ENCODE measurements around the gene UCKL1. TPM values are rescaled to one million over a fixed set of nuclear protein-coding genes. Genes with fewer than 3 reads are reported as not detected.

UCKL1 gene
- total RNA-seq, 1 experiment from 2014 or later: 63.2 TPM

- no peak for DNase-seq (ENCODE audit: low spot score)
Observed at GRCh38 chr20:63959699-63960075, 3.5 kb upstream of the UCKL1 start.

DNA sequence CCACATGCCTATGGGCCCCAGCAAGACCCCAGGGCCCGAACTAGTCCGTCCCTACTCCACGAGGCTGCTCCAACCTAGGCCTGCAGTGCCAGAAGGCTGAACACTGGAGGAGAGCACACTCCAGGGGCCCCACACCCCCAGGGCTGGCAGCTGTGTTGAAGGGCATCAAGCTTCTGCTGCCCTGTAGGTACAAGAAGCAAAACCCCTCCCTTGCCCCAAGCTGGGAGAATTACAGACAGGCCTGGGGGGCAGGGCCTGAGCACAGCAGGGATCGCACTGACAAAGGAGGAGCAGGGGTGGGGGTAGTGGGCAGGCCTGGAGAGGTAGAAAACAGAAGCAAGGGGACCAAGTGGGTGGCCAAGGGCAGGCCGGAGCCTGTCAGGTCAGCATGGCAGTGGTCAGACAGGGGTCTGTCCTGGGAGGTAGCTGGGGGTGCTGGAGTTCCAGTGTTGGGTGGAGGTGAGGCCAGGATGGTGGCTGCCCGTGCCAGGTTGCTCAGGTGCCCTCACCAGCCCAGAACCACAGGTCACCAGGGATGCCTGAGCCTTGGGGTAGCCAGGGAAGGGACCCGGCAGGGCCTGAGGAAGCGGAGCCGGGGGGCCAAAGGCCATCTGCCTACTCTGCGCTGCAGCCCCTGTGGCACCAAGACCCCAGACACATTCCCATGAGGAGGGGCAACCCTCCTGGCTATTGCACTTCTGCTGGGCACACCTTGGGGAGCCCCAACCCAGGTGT is 2.9 kb upstream of the UCKL1 start:
- no peak for DNase-seq (ENCODE audit: low spot score)

DNA sequence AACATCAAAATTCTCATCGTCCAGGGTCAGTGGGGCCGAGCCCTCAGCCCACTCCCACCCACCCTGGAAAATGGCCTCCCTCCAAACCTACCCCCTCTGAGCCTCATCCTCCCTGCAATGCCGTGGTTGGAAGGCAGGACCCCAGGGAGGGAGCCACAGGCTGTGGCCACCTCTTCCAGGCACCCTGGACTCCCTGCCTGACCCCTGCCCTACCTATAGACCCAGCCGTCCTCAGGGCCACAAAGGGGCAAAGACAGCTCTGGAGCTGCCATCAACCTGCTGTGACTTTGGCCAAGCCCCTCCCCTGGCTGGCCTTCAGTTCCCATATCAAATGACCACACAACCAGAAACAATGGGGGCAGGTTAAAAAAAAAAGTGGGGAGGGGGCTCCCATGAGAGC is 2.3 kb upstream of the UCKL1 start:
- no peak for DNase-seq (ENCODE audit: low spot score)

DNA sequence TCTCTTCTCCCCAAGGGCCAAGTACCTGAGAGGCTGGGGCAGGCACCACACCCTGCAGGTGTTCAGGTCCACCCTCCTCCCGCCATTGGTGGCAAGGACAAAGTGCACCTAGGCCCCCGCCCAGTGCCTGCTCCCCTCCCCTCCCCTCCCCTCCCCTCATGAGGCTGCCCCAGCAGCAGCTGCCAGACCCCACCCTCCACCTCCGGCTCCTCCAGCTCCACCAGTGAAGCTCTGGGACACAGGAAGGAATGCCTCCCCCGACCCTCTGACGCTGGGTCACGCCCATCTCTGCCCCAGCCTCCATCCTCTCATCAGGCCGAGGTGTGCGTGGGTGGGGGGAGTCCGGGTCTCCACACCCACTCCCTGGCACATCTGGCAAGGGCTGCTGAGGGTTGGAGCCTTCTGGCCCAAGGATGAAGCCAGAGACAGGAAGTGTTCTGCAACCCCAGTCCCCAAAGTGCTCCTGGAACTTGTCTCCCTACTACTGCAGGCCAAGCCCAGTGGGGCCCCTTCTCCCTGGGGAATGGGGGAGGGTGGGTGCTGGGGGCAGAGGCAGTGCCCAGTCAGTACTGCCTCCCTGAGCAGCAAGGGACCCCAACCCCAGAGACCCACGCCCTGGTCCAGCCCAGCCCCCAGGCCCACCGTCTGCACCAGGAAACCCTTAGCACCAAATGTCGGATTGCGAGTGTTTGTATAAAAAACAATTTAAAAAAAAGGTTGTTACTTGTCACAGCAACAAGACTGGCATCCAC is 1.6 kb upstream of the UCKL1 start:
- no peak for DNase-seq (ENCODE audit: low spot score)

DNA sequence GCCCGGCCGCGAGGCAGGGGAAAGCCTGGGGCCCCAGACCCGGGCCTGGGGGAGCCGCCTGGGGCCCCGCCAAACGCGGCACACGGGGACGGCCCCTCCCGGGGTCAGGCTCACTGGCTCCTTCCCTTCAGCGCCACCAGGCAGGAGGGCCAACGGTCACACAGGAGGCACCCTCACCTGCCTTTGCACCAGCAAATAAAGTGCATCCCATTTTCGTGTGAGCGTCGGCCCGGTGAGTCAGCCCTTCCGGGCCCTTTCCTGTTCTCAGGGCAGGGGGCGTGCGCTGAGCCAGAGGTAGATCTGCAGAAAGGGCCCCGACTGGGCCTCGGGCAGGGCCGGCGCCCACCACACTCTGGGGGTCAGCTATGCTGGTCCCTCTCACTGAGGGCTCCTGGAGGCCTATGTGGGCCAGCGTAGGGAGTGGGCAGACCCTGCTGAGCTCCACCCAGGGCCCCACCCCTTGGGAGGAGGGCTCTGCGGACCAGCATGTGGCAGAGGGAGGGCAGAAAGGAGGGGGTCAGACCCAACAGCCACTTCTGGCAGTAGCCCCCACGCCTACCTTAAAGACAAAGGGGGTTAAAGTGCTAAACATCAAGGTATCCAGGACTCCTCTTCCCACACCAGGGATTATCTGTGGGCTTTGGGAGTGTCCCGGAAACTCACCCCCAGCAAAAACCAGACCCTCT is 931 bp upstream of the UCKL1 start:
- DNase-seq (ENCODE audit: low spot score): peak; percentile 84

GRCh38 chr20:63956664-63957003 is 418 bp upstream of the UCKL1 start:
- DNase-seq (ENCODE audit: low spot score): no peak

- DNase-seq (ENCODE audit: low spot score): peak; percentile 62
Observed at GRCh38 chr20:63955281-63955826, 862 bp downstream of the UCKL1 start.

DNA sequence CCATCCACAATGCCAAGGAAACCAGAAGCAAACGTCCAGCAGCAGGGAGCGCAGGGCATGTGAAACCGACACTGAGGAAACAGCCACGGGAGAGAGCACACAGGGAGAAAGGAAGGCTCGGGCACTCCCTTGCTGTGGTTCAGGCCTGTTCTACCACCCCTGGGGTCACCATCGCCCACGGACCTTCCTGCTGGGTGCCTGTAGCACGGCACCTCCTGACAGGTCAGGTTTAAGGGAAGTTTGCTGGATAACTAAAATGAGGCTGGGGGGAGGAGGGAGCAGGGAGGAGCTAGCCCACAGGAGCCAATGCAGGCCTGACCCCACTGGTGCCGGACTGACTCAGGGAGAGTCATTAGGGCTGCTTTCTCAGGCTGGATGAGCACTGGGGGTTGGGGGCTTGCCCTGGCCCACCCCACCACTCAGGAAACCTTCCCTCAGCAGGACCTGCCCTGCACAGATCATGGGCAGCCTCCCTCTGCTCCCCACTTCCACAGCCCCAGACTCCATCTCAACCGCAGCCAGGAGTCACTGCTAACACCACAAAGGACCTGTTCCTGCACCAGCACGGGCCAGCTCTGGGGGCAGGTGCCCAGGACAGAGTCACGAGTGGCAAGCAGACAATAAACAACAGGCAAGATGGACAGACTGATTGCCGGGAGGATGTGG is 2.3 kb downstream of the UCKL1 start:
- DNase-seq (ENCODE audit: low spot score): no peak

- DNase-seq (ENCODE audit: low spot score): no peak
Observed at GRCh38 chr20:63952769-63953168, 3.4 kb downstream of the UCKL1 start.

DNA sequence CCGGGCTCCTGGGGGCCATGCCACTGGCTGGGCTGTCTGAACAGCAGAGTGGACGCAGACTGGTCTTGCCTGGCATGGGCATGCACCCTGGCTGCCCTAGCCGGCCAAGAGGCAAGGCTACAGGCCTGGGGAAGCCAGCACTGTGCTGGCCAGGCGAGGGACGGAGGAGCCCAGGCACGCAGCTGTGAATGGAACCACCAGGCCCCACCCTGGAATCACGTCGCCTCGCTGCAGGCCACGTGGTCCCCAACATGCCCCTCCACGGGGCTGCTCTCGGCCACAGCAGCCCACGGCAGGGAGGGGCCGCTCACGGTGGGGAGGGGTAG is 4.0 kb downstream of the UCKL1 start:
- no peak for DNase-seq (ENCODE audit: low spot score)

DNA sequence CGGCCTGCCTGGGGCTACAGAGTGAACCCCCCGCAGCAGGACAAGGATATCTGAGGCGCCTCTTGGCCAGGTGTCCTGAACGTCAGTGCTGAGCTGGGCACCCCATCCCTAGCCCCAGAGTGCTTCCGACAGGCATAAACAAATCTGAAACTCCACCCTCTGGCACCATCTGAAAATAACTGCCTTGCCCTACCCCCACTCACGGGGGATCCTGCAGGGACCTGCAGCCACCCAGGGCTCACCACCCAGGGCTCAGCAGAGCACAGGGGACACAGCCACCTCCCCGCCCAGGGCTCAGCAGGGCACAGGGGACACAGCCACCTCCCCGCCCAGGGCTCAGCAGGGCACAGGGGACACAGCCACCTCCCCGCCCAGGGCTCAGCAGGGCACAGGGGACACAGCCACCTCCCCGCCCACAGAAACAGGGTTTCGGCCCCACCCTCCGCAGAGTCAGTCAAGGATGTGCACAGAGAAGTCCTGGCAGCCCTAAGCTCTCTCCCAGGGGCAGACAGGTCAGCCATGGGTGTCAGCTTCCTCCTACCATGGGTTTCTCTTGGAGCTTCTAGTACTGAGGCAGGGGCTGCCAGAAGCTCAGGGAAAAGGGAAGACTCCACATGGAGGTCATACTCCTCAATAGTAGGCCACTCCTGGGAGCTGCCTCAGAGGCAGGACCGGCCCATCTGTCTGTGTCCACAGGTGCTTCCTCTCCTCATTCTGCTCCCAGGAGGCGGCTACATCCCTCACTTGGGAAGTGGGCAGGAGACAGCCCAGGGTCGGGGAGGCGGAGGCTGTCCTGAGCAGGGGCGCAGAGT is 4.6 kb downstream of the UCKL1 start:
- DNase-seq (ENCODE audit: low spot score): no peak

- DNase-seq (ENCODE audit: low spot score): no peak
Observed at GRCh38 chr20:63950701-63951397, 5.4 kb downstream of the UCKL1 start.

GRCh38 chr20:63947638-63948456 is 8.4 kb downstream of the UCKL1 start:
- no peak for DNase-seq (ENCODE audit: low spot score)

GRCh38 chr20:63946986-63947637 is 9.1 kb downstream of the UCKL1 start:
- DNase-seq (ENCODE audit: low spot score): no peak

DNA sequence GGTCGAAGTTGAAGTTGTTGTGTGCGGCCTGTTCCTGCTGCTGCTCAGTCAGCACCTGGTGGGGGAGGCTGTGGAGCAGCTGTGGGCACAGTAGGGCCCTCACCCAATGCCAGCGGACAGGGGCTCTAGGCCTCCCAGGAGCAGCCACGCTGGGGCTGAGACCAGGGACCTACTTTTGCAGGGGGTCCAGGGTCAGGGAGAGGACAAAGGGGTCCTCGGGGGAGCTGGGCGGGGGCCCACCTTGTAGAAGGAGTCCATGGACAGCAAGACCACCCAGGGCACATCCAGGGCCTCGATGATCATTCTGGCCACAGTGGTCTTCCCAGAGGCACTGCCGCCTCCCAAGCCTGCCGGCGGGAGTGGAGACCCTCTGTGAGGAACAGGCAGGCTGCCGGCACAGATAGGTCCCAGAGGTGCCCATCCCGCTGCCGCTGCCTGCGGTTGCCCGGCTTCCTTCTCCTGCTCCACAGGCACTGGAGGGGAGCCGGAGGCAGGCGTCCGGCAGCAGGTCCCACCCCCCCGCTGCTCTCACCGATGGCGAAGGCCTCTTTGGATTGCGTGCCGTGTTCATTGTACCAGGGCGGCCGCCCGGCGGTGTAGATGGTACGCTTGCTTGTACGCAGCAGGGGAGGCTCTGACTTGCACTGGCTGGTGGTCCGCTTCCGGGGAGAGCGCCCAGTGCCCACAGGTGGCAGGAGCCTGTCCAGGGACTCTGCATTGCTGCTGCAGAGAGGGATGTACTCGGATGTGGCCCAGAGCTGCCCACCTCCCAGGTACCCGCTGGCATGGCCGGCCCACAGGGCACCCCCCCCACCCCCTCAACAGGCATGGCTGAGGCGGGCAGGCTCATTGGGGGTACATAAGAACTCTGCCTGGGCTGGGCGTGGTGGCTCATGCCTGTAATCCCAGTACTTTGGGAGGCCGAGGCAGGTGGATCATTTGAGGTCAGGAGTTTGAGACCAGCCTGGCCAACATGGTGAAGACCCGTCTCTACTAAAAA is 10.0 kb downstream of the UCKL1 start:
- DNase-seq (ENCODE audit: low spot score): no peak

GRCh38 chr20:63945031-63945658 is 11.1 kb downstream of the UCKL1 start:
- no peak for DNase-seq (ENCODE audit: low spot score)

All from HT-29 (cell line).